CD4-positive, alpha-beta T cell treated with Interleukin-4 for 4 hours (primary cell): ENCODE results near the gene DIP2C.
A peak's percentile ranks its signal among the peaks of the same experiment; 100 is the strongest.
"Not testable (repeated sequence)": the region's sequence is repeated elsewhere in the genome, so short reads cannot be mapped to it uniquely, and the experiment has no call there.

ENCODE experiments used
- DNase-seq: peaks from one replicate; pipeline ENCODE4 v3.0.0-alpha.2; 2020

Gene DIP2C

DNA sequence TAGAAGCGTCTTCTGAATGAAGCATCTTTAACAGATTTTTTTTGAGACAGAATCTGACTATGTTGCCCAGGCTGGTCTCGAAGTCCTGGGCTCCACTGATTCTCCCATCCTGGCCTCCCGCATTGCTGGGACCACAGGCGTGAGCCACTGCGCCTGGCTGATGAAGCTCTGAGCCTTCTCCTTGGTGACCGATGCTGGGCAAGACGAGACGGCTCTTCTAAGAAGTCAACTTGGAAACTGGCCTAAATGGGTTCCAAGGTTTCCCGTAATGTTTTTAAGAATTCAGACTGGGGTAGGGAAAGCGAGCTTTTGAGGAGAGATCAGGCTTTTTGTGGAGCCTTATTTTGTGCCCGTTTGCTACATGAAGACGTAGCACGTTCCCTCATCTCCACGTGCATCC is 329.7 kb downstream of the DIP2C start:
- no peak for DNase-seq

DNA sequence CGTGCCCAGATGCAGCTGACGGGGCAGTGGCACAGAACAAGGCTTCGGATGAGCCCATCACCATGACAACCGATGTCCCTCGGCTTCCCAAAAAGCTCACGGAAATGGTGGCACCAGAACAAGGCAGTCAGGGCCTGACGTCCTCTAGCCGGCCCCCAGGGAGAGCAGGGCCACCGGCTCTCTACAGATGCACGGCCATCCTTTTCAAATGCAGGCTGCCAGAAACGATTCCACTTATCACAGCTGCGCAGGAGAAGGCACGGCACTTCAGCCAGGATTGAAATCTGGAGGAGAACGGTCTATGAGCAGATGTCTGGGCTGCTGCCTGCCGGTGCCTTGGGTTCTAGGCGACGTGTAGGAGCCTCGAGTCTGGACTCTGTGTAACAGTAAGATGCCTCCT is 330.4 kb downstream of the DIP2C start:
- DNase-seq: no peak

DNA sequence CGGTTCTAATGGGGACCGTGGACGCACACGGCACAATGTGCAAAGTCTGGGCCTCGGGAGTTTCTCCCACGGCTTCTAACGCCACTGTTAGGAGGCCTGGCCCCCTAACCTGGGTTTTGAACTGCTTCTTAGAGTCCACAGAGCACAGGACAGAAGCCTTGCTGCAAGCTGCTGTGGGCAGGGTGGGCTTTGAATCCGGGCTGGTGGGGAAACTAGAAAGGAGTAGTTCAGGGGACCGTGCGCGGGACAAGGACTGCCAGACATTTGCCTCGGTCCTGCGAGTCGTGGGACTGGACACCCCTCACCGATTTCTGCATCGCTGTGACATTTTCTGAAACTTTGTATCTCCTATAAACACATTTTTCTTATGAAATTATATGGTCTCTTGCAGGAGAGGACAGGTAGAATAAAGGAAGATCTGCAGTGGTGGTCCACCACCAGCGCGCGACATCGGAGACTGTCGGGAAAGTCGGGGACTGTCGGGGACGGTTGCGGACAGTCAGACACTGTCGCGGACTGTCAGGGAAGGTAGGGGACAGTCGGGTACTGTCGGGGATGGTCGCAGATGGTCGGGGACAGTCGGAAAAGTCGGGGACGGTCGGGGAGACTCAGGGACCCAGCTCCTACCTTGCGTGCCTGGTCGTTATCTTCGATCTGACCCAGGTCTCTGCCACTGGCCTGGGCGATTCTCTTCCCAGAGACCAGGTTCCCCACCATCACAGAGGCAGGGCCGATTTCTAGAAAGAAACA is 332.1 kb downstream of the DIP2C start:
- DNase-seq: no peak

GRCh38 chr10:356452-356851 is 333.0 kb downstream of the DIP2C start:
- DNase-seq: no peak

- no peak for DNase-seq
Observed at GRCh38 chr10:354901-355617, 334.4 kb downstream of the DIP2C start.

GRCh38 chr10:352476-353235 is 336.8 kb downstream of the DIP2C start:
- DNase-seq: no peak

GRCh38 chr10:351770-352334 is 337.6 kb downstream of the DIP2C start:
- peak; percentile 13 for DNase-seq

DNA sequence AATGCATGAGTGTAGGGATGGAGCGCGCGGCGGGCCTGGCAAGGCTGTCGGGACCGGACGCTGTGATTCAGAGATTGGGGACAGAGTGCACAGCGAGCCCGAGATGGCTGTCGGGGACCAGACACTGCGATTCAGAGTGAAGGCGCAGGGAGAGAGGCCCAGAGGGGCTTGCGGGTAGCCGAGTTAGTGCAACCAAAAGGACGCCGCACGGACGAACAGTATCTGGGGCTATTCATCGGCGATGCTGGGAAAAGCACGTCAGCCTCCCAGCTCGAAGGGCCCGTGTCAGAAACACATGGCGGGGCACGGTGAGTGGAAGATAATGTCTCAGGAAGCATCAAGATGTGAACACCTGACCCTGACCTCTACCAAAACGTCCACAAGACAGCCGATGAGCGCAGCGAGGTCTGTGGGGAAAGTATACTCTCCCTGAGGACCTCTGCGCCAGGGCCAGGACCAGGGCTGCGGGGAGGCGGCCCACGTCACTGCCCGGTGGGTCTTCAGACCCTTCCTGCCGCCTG is 338.4 kb downstream of the DIP2C start:
- no peak for DNase-seq

GRCh38 chr10:349081-349480 is 340.4 kb downstream of the DIP2C start:
- DNase-seq: no peak

DNA sequence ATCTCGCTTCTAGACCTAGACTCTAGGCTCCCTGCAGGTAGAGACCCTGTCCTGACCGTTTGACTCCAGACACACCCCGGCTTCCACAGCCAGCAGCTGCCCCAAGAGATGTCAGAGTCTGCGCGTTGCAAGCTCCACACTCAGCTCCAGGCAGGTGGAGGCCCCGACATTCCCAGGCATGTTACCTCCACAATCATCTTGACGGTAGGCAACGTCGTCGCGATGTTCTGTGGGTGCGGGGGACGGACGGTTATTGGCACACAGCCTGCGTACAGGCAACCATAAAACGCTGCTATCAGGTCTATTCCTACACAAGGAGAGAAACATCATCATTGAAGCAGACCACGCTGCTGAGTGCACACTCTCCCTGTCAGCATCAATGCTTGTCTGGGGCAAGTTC is 341.0 kb downstream of the DIP2C start:
- DNase-seq: no peak

DNA sequence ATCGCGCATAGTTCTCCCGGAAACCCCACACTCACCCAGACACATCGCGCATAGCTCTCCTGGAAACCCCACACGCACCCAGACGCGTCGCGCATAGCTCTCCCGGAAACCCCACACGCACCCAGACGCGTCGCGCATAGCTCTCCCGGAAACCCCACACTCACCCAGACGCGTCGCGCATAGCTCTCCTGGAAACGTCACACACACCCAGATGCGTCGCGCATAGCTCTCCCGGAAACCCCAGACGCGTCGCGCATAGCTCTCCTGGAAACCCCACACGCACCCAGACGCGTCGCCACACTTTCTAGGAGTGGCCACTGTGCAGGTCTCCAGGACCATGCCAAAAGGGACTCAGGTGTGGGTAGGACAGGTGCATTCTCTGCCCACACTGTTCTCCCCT is 341.7 kb downstream of the DIP2C start:
- DNase-seq: not testable (repeated sequence)

DNA sequence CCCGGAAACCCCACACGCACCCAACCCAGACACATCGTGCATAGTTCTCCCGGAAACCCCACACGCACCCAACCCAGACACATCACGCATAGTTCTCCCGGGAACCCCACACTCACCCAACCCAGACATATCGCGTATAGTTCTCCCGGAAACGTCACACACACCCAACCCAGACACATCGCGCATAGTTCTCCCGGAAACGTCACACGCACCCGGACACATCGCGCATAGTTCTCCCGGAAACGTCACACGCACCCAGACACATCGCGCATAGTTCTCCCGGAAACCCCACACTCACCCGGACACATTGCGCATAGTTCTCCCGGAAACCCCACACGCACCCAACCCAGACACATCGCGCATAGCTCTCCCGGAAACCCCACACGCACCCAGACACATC is 342.3 kb downstream of the DIP2C start:
- not testable (repeated sequence) for DNase-seq

DNA sequence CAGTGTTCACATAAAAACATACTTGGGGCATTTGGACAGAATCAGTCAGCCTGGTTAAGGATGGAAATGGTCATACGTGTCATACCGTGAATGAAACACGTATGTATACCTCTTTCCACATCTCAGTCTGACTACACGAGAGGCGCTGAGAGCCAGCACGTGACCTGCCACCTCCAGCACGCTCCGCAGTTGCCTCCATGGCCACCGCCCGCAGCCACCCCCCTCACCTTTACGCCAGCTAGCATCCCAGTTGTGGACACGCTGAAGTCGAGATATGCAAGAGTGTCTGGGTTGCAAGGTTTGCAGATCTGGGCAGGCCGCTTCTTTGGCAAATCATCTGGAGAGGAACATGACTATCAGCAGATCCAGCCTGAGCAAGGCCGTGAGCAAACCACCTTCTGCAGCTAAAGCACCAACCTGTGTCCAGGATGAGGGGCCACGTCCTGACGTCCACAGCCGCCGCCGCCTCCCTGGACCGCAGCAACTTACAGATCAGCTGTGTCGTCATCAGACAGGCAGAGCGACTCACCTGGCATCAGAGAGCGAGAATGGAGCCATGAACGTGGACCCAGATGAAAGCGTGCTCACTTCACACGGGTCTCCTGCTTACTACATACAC is 344.8 kb downstream of the DIP2C start:
- DNase-seq: no peak

- DNase-seq: no peak
Observed at GRCh38 chr10:343231-344220, 345.9 kb downstream of the DIP2C start.

GRCh38 chr10:341081-341740 is 348.3 kb downstream of the DIP2C start:
- no peak for DNase-seq

DNA sequence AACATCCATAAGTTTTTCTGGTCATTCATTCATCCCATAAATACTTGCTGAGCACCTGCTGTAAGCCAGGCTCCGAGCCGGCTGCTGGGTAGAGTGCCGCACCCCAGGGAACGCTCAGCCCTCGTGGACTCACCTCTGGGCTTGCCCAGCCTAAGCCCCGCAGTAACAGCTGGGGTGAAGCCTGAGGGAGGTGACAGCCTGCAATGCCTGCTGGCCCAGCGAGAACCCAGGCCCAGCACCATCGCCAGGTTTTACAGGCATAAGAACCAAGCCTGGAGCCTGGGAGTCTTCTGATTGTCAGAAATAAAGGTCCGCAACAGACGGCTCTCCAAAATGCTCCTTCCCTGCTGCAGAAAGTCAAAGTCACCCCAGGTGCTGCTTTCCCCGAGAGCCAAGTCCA is 348.8 kb downstream of the DIP2C start:
- no peak for DNase-seq

GRCh38 chr10:339038-339391 is 350.5 kb downstream of the DIP2C start:
- DNase-seq: no peak

DNA sequence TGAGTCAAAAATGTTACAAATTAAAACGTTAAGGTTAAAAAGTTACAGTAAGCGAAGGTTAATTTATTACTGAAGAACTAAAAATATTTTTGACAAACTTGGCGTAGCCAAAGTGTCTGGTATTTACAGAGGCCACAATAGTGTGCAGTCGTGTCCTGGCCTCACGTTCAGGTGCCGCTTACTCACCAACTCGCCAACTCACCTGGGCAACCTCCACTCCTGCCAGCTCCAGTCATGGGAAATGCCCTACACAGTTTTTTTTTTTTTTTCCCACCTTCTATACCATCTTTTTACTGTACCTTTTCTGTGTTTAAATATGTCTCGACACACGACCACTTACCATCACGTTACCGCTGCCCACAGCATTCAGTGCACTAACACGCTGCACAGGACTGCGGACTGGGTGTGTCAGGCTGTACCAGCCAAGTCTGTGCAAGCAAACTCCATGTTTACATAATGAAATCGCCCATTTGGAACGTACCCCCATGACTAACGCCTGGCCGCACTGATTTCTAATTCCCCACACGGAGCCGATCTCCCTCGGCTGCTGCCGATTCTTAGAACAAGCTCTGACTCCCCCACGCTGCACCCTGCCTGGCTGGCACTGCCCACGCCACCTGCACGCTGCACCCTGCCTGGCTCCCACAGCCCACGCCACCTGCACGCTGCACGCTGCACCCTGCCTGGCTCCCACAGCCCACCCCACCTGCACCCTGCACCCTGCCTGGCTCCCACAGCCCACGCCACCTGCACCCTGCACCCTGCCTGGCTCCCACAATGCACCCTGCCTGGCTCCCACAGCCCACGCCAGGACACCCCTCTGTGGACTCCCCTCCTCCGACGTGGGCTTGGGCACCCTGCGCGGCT is 351.1 kb downstream of the DIP2C start:
- no peak for DNase-seq

DNA sequence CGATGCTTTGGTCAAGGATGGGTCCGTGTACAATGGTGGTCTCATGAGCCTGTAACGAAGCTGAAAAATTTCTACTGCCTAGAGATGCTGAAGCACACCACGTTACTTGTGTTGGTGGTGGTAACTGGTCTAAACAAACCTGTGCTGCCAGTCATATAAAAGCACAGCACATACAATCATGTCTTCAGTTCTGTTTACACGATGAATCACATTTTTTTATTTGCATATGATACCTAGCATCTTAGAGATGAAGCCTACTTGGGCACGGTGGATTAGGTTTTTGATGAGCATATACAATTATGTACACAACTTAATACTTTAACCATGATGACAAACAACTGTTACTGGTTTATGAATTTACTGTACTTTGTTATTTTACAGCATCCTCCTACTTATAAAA is 353.2 kb downstream of the DIP2C start:
- DNase-seq: no peak
